Fibroblast of skin of back (primary cell): ENCODE measurements around the gene CPNE4.
"Not testable (repeated sequence)": the region's sequence is repeated elsewhere in the genome, so short reads cannot be mapped to it uniquely, and the experiment has no call there.

Source experiments
- DNase-seq: peaks from one replicate; pipeline ENCODE4 v3.0.0-alpha.2; 2013

CPNE4 gene

GRCh38 chr3:131957980-131958379, 76.8 kb downstream of the CPNE4 start:
- no peak for DNase-seq

- peak; percentile 6 for DNase-seq
Measured at GRCh38 chr3:131957511-131957910, 77.3 kb downstream of the CPNE4 start.

GRCh38 chr3:131948806-131949205, 86.0 kb downstream of the CPNE4 start:
- DNase-seq, result no peak

GRCh38 chr3:131944676-131945075, 90.1 kb downstream of the CPNE4 start:
- DNase-seq, result no peak

- DNase-seq, result no peak
Measured at GRCh38 chr3:131933665-131934064, 101.1 kb downstream of the CPNE4 start.

- no peak for DNase-seq
Measured at GRCh38 chr3:131928593-131928992, 106.2 kb downstream of the CPNE4 start.

- DNase-seq, result peak; percentile 22
Measured at GRCh38 chr3:131925571-131925970, 109.2 kb downstream of the CPNE4 start.

GRCh38 chr3:131922356-131922755, 112.5 kb downstream of the CPNE4 start:
- peak; percentile 53 for DNase-seq

GRCh38 chr3:131917006-131917405, 117.8 kb downstream of the CPNE4 start:
- DNase-seq, result peak; percentile 8

- DNase-seq, result no peak
Measured at GRCh38 chr3:131914090-131914691, 120.6 kb downstream of the CPNE4 start.

GRCh38 chr3:131912255-131912654, 122.6 kb downstream of the CPNE4 start:
- DNase-seq, result no peak

- DNase-seq, result no peak
Measured at GRCh38 chr3:131907796-131908195, 127.0 kb downstream of the CPNE4 start.

GRCh38 chr3:131903988-131904415, 130.8 kb downstream of the CPNE4 start:
- peak; percentile 95 for DNase-seq

GRCh38 chr3:131901686-131902085, 133.1 kb downstream of the CPNE4 start:
- peak; percentile 28 for DNase-seq

GRCh38 chr3:131900891-131901290, 133.9 kb downstream of the CPNE4 start:
- DNase-seq, result no peak

- no peak for DNase-seq
Measured at GRCh38 chr3:131899021-131899420, 135.8 kb downstream of the CPNE4 start.

GRCh38 chr3:131898346-131898745, 136.5 kb downstream of the CPNE4 start:
- DNase-seq, result no peak

GRCh38 chr3:131896285-131896684, 138.5 kb downstream of the CPNE4 start:
- DNase-seq, result no peak

- no peak for DNase-seq
Measured at GRCh38 chr3:131895766-131896165, 139.0 kb downstream of the CPNE4 start.

GRCh38 chr3:131892331-131892730, 142.5 kb downstream of the CPNE4 start:
- DNase-seq, result no peak

- not testable (repeated sequence) for DNase-seq
Measured at GRCh38 chr3:131885871-131886270, 148.9 kb downstream of the CPNE4 start.

- DNase-seq, result no peak
Measured at GRCh38 chr3:131883711-131884407, 151.0 kb downstream of the CPNE4 start.

- DNase-seq, result no peak
Measured at GRCh38 chr3:131883086-131883485, 151.7 kb downstream of the CPNE4 start.

- DNase-seq, result no peak
Measured at GRCh38 chr3:131881777-131882176, 153.0 kb downstream of the CPNE4 start.
